Panc1 (cell line): Measurements from ENCODE around the gene ORC2. TPM values are rescaled to one million over a fixed set of nuclear protein-coding genes. Genes with fewer than 3 reads are reported as not detected.
A peak's percentile ranks its signal among the peaks of the same experiment; 100 is the strongest.

Experiments used
- ATAC-seq: fragments of 200-7000 bp; cut with Tn5 transposase; 2 replicates; pipeline ENCODE4 v1.9.1; 2020; ENCODE audit warnings: mild to moderate bottlenecking, moderate library complexity
- Bru-seq: library from RNA; stranded (reverse); fragments of 400-500 nt; gene quantifications from one replicate; lab custom pipeline; 2021; lab: Mats Ljungman, UMichigan
- BruChase-seq, 2 experiments: library from RNA; stranded (reverse); fragments of 400-500 nt; gene quantifications; one replicate each; lab custom pipeline; 2021; lab: Mats Ljungman, UMichigan
- BruUV-seq: library from RNA; stranded (reverse); fragments of 400-500 nt; replicated peaks from 2 replicates; lab custom pipeline; 2021; lab: Mats Ljungman, UMichigan
- CTCF ChIA-PET: fragments of 300-600 bp; sonication (Branson Sonifier 250); formaldehyde crosslinking; loops from one replicate; lab custom pipeline; 2022; ENCODE audit warnings: antibody characterized with exemption; lab: Charles Lee
- POLR2A ChIA-PET: fragments of 300-600 bp; sonication (Branson Sonifier 250); formaldehyde crosslinking; loops from one replicate; lab custom pipeline; 2022; ENCODE audit warnings: antibody characterized with exemption; lab: Charles Lee
- DNase-seq: peaks from one replicate; pipeline ENCODE4 v3.0.0-alpha.2; 2010; ENCODE audit warnings: low read depth, low spot score
- H3K27ac ChIP-seq: 2 replicates; pipeline ENCODE4 v1.5.1; 2011; ENCODE audit warnings: mild to moderate bottlenecking, low read length, inconsistent platforms
- H3K27me3 ChIP-seq: fragments of 200-500 bp; sonication (Bioruptor generic); 2 replicates; pipeline ENCODE4 v1.6.0; 2014; ENCODE audit warnings: low read length, inconsistent platforms; ENCODE audit not compliant: control insufficient read depth, insufficient read depth
- H3K36me3 ChIP-seq: fragments of 200-500 bp; sonication (Bioruptor generic); 2 replicates; pipeline ENCODE4 v1.5.1; 2014; ENCODE audit warnings: inconsistent platforms, mild to moderate bottlenecking, low read length, moderate library complexity; ENCODE audit not compliant: control insufficient read depth, insufficient read depth
- H3K4me1 ChIP-seq: 2 replicates; pipeline ENCODE4 v1.5.1; 2011; ENCODE audit warnings: inconsistent platforms, mild to moderate bottlenecking, low read length, moderate library complexity; ENCODE audit not compliant: control insufficient read depth, insufficient read depth
- H3K4me3 ChIP-seq, 2 experiments: 2 replicates each; pipeline ENCODE4 v1.5.1; 2011 to 2012; ENCODE audit warnings: low read depth in 2 of 2, low read length in 2 of 2, mild to moderate bottlenecking in 2 of 2, inconsistent platforms in 1 of 2, moderate library complexity in 1 of 2
- H3K9me3 ChIP-seq: fragments of 200-500 bp; sonication (Bioruptor generic); 2 replicates; pipeline ENCODE4 v1.5.1; 2014; ENCODE audit warnings: low read depth, mild to moderate bottlenecking, inconsistent platforms, low read length, moderate library complexity; ENCODE audit not compliant: control insufficient read depth, insufficient read depth
- POLR2AphosphoS5 ChIP-seq: IDR thresholded peaks from 2 replicates; pipeline ENCODE4 v1.6.1; 2012; ENCODE audit warnings: mild to moderate bottlenecking, low read depth, low read length, moderate library complexity
- SIN3A ChIP-seq: IDR thresholded peaks from 2 replicates; pipeline ENCODE4 v1.6.1; 2012; ENCODE audit warnings: low read depth, mild to moderate bottlenecking, low read length, moderate library complexity, borderline replicate concordance; ENCODE audit not compliant: insufficient read depth
- TCF7L2 ChIP-seq: IDR thresholded peaks from 2 replicates; pipeline ENCODE4 v1.6.1; 2011; ENCODE audit warnings: mild to moderate bottlenecking, low read depth, low read length, inconsistent platforms
- in situ Hi-C: cut with HindIII; loops from 2 replicates; pipeline ENCODE4 v1.10.0; 2016; ENCODE audit warnings: low sequenced_read_pairs, low pct_unique_long_range_greater_than_20kb
- intact Hi-C: fragments of 100-400 bp; cut with micrococcal nuclease; formaldehyde crosslinking; loops from one replicate; pipeline ENCODE4 v1.10.0; 2022; ENCODE audit not compliant: unreplicated experiment
- long read RNA-seq: library from polyadenylated mRNA; unstranded; transcript quantifications from one replicate; pipeline ENCODE4 v2.0.0, GENCODE V29; 2021; ENCODE audit not compliant: unreplicated experiment
- polyA plus RNA-seq: library from polyadenylated mRNA; unstranded; fragments of >200 nt; gene quantifications from one replicate; pipeline ENCODE4 v1.2.1, GENCODE V29; 2012; ENCODE audit warnings: missing spikeins; ENCODE audit not compliant: insufficient read length
- total RNA-seq: library from RNA; stranded (reverse); gene quantifications from one replicate; pipeline ENCODE4 v1.2.1, GENCODE V29; 2021; ENCODE audit not compliant: unreplicated experiment
- TF ChIP-seq, protein P1 (sequence below): fragments of 450-650 bp; IDR thresholded peaks from 2 replicates; pipeline ENCODE4 v1.5.1; 2017; ENCODE audit warnings: mild to moderate bottlenecking
- TF ChIP-seq, protein P2 (sequence below), 2 experiments: IDR thresholded peaks; 2 replicates each; pipeline ENCODE4 v1.6.1; 2011 to 2012; ENCODE audit warnings: low read depth in 2 of 2, control low read depth in 1 of 2, low read length in 1 of 2, mild to moderate bottlenecking in 1 of 2, moderate library complexity in 1 of 2; ENCODE audit not compliant: insufficient read depth in 1 of 2

Gene ORC2
- total RNA-seq (41.8 TPM), Bru-seq, nascent RNA (percentile 88 among the genes with signal in this experiment), BruChase-seq, experiment 1, labeled RNA remaining after a 2-hour chase (percentile 85 among the genes with signal in this experiment), BruChase-seq, experiment 2, labeled RNA remaining after a 6-hour chase (percentile 81 among the genes with signal in this experiment)
- 17.7 TPM for polyA plus RNA-seq
- long read RNA-seq, full-length matches to known transcripts = 6 of 22 reads
- long read RNA-seq, partial matches to known transcripts = 1 of 22 reads
- long read RNA-seq, other reads (novel, unspliced or antisense) = 15 of 22 reads

DNA sequence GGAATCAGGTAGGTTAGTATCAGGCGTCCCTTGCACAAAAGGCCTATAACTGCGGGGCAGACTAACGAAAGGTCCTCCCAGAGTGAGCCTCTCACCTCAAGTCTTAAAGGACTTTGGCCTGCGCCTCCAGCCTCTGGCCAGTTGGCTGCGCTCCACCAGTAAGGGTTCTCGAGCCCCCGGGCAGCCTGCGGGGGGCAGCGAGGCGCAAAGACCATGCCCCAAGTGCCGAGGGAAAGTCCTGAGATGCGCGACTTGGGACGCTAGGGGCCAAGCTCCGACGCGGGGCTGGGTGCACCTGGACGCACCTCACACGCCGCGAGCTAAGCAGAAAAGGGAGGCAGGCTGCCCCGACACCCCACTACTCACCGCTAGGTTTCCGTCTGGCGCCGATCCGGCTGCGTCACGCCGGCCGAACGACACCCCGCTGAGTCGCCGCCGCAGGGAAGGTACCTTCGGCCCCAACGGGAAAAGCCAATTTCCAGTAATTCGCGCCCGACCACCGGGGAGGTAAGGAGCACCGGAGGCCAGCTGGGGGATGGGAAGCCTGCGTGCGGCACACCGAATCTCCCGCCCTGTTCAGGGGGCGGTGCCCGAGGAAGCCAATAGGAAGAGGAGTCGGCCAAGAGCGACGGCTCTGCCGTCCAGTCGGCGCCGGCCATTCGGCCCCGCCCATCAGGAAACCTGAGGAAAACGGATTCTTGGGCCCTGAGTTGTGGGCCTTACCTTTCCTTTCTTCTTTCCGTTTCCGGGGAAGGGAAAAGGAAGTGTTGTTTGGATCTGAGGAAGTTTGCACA is at the start of gene ORC2:
ORC2 (minus strand) TSS at position 537 of the 794 bp plus-strand sequence. CDS start 5,537 bp downstream, outside the sequence.
- BruUV-seq = no TSS peak
- CTCF ChIA-PET = interaction anchor here (0.7 to 1.4 kb wide), 2 partner anchors 96 to 106 kb away, joined by 4 to 8 read pairs; no protein-coding TSS in a partner anchor
- in situ Hi-C loops = no loop called here

DNA sequence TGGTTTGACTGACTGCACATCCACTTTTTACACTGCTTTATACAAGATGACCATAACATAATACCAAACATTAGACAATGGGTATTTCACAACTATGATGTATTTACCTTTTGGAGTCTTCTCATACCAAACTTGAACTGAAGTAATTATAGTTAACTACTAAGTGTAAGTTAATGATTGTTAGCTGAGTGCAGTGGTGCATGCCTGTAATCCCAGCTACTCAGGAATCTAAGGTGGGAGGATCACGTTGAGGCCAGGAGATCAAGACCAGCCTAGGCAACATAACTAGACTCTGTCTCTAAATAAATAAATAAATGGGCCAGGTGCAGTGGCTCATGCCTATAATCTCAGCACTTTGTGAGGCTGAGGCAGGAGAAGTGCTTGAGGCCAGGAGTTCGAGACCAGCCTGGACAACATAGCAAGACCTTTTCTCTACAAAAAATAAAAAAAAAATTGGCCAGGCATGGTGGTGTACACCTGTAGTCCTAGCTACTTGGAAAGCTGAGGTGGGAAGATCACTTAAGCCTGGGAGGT is 44.9 kb upstream of the ORC2 start:
- Histone ChIP-seq H3K27me3 (no peaks in the 10 kb centered on the region), H3K9me3 (no peaks in the 10 kb centered on the region), H3K4me1 (no peaks in the 10 kb centered on the region), H3K4me3 (no peak overlapping the region), H3K27ac (no peak overlapping the region), H3K36me3 (no peaks in the 10 kb centered on the region)
- ChIA-PET POLR2A (no interaction called here), CTCF (no interaction called here)
- ATAC-seq = no peak
- in situ Hi-C loops (no loop called here), intact Hi-C loops (no loop called here)
- no peak for TF ChIP-seq POLR2AphosphoS5
- TF ChIP-seq, protein P1, sequence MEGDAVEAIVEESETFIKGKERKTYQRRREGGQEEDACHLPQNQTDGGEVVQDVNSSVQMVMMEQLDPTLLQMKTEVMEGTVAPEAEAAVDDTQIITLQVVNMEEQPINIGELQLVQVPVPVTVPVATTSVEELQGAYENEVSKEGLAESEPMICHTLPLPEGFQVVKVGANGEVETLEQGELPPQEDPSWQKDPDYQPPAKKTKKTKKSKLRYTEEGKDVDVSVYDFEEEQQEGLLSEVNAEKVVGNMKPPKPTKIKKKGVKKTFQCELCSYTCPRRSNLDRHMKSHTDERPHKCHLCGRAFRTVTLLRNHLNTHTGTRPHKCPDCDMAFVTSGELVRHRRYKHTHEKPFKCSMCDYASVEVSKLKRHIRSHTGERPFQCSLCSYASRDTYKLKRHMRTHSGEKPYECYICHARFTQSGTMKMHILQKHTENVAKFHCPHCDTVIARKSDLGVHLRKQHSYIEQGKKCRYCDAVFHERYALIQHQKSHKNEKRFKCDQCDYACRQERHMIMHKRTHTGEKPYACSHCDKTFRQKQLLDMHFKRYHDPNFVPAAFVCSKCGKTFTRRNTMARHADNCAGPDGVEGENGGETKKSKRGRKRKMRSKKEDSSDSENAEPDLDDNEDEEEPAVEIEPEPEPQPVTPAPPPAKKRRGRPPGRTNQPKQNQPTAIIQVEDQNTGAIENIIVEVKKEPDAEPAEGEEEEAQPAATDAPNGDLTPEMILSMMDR = no peak
- no peak for TF ChIP-seq SIN3A
- TF ChIP-seq, protein P2, sequence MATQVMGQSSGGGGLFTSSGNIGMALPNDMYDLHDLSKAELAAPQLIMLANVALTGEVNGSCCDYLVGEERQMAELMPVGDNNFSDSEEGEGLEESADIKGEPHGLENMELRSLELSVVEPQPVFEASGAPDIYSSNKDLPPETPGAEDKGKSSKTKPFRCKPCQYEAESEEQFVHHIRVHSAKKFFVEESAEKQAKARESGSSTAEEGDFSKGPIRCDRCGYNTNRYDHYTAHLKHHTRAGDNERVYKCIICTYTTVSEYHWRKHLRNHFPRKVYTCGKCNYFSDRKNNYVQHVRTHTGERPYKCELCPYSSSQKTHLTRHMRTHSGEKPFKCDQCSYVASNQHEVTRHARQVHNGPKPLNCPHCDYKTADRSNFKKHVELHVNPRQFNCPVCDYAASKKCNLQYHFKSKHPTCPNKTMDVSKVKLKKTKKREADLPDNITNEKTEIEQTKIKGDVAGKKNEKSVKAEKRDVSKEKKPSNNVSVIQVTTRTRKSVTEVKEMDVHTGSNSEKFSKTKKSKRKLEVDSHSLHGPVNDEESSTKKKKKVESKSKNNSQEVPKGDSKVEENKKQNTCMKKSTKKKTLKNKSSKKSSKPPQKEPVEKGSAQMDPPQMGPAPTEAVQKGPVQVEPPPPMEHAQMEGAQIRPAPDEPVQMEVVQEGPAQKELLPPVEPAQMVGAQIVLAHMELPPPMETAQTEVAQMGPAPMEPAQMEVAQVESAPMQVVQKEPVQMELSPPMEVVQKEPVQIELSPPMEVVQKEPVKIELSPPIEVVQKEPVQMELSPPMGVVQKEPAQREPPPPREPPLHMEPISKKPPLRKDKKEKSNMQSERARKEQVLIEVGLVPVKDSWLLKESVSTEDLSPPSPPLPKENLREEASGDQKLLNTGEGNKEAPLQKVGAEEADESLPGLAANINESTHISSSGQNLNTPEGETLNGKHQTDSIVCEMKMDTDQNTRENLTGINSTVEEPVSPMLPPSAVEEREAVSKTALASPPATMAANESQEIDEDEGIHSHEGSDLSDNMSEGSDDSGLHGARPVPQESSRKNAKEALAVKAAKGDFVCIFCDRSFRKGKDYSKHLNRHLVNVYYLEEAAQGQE (IDR thresholded peaks at IDR 0.05; ENCODE audit: insufficient read depth in 1 of 2, low read depth in 2 of 2, low read length in 1 of 2) = no peak
- no peak for TF ChIP-seq TCF7L2
- no peak for DNase-seq
- no TSS peak for BruUV-seq

More for the DNA sequence above, at the start of gene ORC2:
- Histone ChIP-seq H3K4me1 (peaks cover 10% of the 10 kb centered on the region), H3K4me3 (peak within 1 kb of the TSS; percentile 81 to 98), H3K9me3 (no peaks in the 10 kb centered on the region), H3K36me3 (peaks cover 2% of the 10 kb centered on the region; the same call in 1 of the 2 replicates), H3K27me3 (no peaks in the 10 kb centered on the region), H3K27ac (peak within 1 kb of the TSS; percentile 94)
- POLR2A ChIA-PET = interaction anchor here (0.6 to 1.7 kb wide), 5 partner anchors 55 to 270 kb away, joined by 3 to 11 read pairs (median 5); partner anchors contain the start of gene NIF3L1
- DNase-seq (peak; percentile 78), ATAC-seq (peak; percentile 98)
- TF ChIP-seq TCF7L2 = peak; percentile 89
- TF ChIP-seq, protein P2 (IDR thresholded peaks at IDR 0.05; ENCODE audit: insufficient read depth in 1 of 2, low read depth in 2 of 2, low read length in 1 of 2) = no peak
- peak; percentile 50; the same call in 1 of the 2 replicates for TF ChIP-seq SIN3A
- TF ChIP-seq, protein P1 = peak; percentile 83
- 0 out of 2 replicates have a peak, but pooled peaks have one; percentile 89 for TF ChIP-seq POLR2AphosphoS5
- intact Hi-C loops = loop anchor here (5.0 kb wide), 1 partner anchor 104 kb away; no protein-coding TSS in a partner anchor
